Neural cell (in vitro differentiated cells): ENCODE data around the gene HIVEP3. TPM values are rescaled to one million over a fixed set of nuclear protein-coding genes. Genes with fewer than 3 reads are reported as not detected.

ENCODE experiments used
- H2AFZ ChIP-seq: fragments of 200-600, 300-800 bp; sonication (generic), shearing (Covaris generic); 2 replicates; pipeline ENCODE4 v1.6.0; 2014; ENCODE audit warnings: low read depth, mild to moderate bottlenecking, antibody characterized with exemption, low read length, moderate library complexity
- H3F3A ChIP-seq: fragments of 200-600 bp; shearing (Covaris generic); 2 replicates; pipeline ENCODE4 v1.6.1; 2016; ENCODE audit warnings: mild to moderate bottlenecking, moderate library complexity, mixed read lengths, antibody characterized with exemption, low read length; ENCODE audit not compliant: insufficient read depth, poor library complexity, severe bottlenecking
- H3K27ac ChIP-seq: fragments of 200-600, 300-800 bp; sonication (generic), shearing (Covaris generic); 2 replicates; pipeline ENCODE4 v1.5.1; 2014; ENCODE audit warnings: mild to moderate bottlenecking, low read length, moderate library complexity
- H3K27me3 ChIP-seq: fragments of 300-800, 200-600 bp; sonication (generic), shearing (Covaris generic); 2 replicates; pipeline ENCODE4 v1.6.0; 2014; ENCODE audit warnings: mild to moderate bottlenecking, low read depth, low read length, moderate library complexity; ENCODE audit not compliant: insufficient read depth
- H3K36me3 ChIP-seq: fragments of 300-800, 200-600 bp; sonication (generic), shearing (Covaris generic); 2 replicates; pipeline ENCODE4 v1.5.1; 2014; ENCODE audit warnings: mild to moderate bottlenecking, antibody characterized with exemption, low read length, moderate library complexity; ENCODE audit not compliant: insufficient read depth
- H3K4me2 ChIP-seq: fragments of 300-800, 200-600 bp; sonication (generic), shearing (Covaris generic); 2 replicates; pipeline ENCODE4 v1.6.0; 2014; ENCODE audit warnings: mild to moderate bottlenecking, low read length
- H3K4me3 ChIP-seq: fragments of 300-800, 200-600 bp; sonication (generic), shearing (Covaris generic); 2 replicates; pipeline ENCODE4 v1.5.1; 2014; ENCODE audit warnings: mild to moderate bottlenecking, low read length, moderate library complexity
- H3K79me2 ChIP-seq: fragments of 200-600 bp; shearing (Covaris generic); replicated peaks from 2 replicates; pipeline ENCODE4 v1.6.0; 2014; ENCODE audit warnings: mild to moderate bottlenecking, low read length, moderate library complexity; ENCODE audit not compliant: insufficient read depth
- H3K9ac ChIP-seq: fragments of 300-800, 200-600 bp; sonication (generic), shearing (Covaris generic); 2 replicates; pipeline ENCODE4 v1.6.1; 2016; ENCODE audit warnings: mild to moderate bottlenecking, low read length, mixed read lengths
- H3K9me2 ChIP-seq: fragments of 200-600 bp; shearing (Covaris generic); 2 replicates; pipeline ENCODE4 v1.6.1; 2016; ENCODE audit warnings: mild to moderate bottlenecking, low read length, mixed read lengths; ENCODE audit not compliant: insufficient read depth
- H3K9me3 ChIP-seq: fragments of 200-600, 300-800 bp; sonication (generic), shearing (Covaris generic); 2 replicates; pipeline ENCODE4 v1.6.1; 2016; ENCODE audit warnings: mild to moderate bottlenecking, mixed run types, low read length, moderate library complexity, mixed read lengths
- H4K20me1 ChIP-seq: fragments of 200-600 bp; shearing (Covaris generic); 2 replicates; pipeline ENCODE4 v1.6.1; 2016; ENCODE audit warnings: mild to moderate bottlenecking, mixed run types; ENCODE audit not compliant: insufficient read depth
- EP300 ChIP-seq: fragments of 450-650 bp; conservative IDR thresholded peaks from 2 replicates; pipeline ENCODE4 v1.6.1; 2014; ENCODE audit warnings: antibody characterized with exemption, mild to moderate bottlenecking, moderate library complexity; ENCODE audit not compliant: poor library complexity, severe bottlenecking
- EZH2 ChIP-seq: fragments of 200-600, 300-800 bp; shearing (Covaris generic), sonication (generic); IDR thresholded peaks from 2 replicates; pipeline ENCODE4 v1.6.1; 2014; ENCODE audit warnings: antibody characterized with exemption, low read length, borderline replicate concordance, mild to moderate bottlenecking; ENCODE audit not compliant: insufficient read depth, poor library complexity, severe bottlenecking
- MXI1 ChIP-seq: fragments of 450-650 bp; conservative IDR thresholded peaks from 2 replicates; pipeline ENCODE4 v1.6.1; 2014; ENCODE audit warnings: antibody characterized with exemption, mild to moderate bottlenecking; ENCODE audit not compliant: poor library complexity, severe bottlenecking
- POLR2AphosphoS5 ChIP-seq: IDR thresholded peaks from 2 replicates; pipeline ENCODE4 v1.6.1; 2012
- RAD21 ChIP-seq: fragments of 450-650 bp; conservative IDR thresholded peaks from 2 replicates; pipeline ENCODE4 v1.6.1; 2014; ENCODE audit warnings: antibody characterized with exemption, mild to moderate bottlenecking, moderate library complexity
- SMC3 ChIP-seq: fragments of 450-650 bp; conservative IDR thresholded peaks from 2 replicates; pipeline ENCODE4 v1.6.1; 2014; ENCODE audit warnings: antibody characterized with exemption, mild to moderate bottlenecking, moderate library complexity; ENCODE audit not compliant: poor library complexity
- TAF1 ChIP-seq: IDR thresholded peaks from 2 replicates; pipeline ENCODE4 v1.6.1; 2012; ENCODE audit warnings: low read depth
- polyA plus RNA-seq: library from polyadenylated mRNA; depleted of rRNA; stranded (reverse); fragments of >200 nt; gene quantifications from 2 replicates; pipeline ENCODE4 v1.2.3, GENCODE V29; 2014
- TF ChIP-seq, protein P1 (sequence below): fragments of 450-650 bp; IDR thresholded peaks from 2 replicates; pipeline ENCODE4 v1.5.1; 2014; ENCODE audit warnings: antibody characterized with exemption, mild to moderate bottlenecking, moderate library complexity; ENCODE audit not compliant: poor library complexity, severe bottlenecking
- TF ChIP-seq, protein P2 (sequence below): IDR thresholded peaks from 2 replicates; pipeline ENCODE4 v1.6.1; 2012; ENCODE audit warnings: borderline replicate concordance

HIVEP3 gene
- polyA plus RNA-seq, 1 donor from 2014 or later, result 2.6 TPM

DNA sequence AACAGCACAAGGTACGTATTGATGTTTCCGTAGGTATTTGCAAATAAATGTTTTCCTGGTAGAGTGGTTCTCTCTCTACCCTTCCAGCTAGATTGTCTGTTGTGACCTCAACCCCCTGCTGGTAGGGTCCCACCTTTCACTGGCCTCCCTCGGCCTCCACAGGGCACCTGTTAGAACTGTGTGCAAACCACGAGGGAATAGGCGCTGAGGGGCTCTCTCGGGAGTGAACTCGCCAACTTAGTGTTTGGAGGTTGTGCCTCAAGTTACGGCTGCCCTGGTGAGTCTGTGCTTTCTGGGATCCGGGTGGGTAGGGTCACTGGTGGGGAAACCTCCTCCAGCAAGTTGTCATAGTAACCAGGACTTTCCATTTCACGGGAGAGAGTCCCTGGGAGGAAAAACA, 229.6 kb downstream of the HIVEP3 start:
- Histone ChIP-seq H3K4me3 (no peak overlapping the region), H3K27ac (no peak overlapping the region), H3K36me3 (no peaks in the 10 kb centered on the region)

GRCh38 chr1:41687007-41687406, 231.7 kb downstream of the HIVEP3 start:
- Histone ChIP-seq H2AFZ (no peak overlapping the region), H4K20me1 (no peaks in the 10 kb centered on the region), H3K9me3 (no peaks in the 10 kb centered on the region), H3K27me3 (no peaks in the 10 kb centered on the region), H3K36me3 (no peaks in the 10 kb centered on the region), H3K4me3 (no peak overlapping the region), H3F3A (no peaks in the 10 kb centered on the region), H3K79me2 (no peaks in the 10 kb centered on the region), H3K9me2 (no peaks in the 10 kb centered on the region), H3K27ac (no peak overlapping the region), H3K9ac (no peak overlapping the region), H3K4me2 (no peak overlapping the region)
- TF ChIP-seq EP300 (no peak), POLR2AphosphoS5 (no peak), EZH2 (no peak), SMC3 (no peak), MXI1 (no peak), TAF1 (no peak)
- TF ChIP-seq, protein P1, sequence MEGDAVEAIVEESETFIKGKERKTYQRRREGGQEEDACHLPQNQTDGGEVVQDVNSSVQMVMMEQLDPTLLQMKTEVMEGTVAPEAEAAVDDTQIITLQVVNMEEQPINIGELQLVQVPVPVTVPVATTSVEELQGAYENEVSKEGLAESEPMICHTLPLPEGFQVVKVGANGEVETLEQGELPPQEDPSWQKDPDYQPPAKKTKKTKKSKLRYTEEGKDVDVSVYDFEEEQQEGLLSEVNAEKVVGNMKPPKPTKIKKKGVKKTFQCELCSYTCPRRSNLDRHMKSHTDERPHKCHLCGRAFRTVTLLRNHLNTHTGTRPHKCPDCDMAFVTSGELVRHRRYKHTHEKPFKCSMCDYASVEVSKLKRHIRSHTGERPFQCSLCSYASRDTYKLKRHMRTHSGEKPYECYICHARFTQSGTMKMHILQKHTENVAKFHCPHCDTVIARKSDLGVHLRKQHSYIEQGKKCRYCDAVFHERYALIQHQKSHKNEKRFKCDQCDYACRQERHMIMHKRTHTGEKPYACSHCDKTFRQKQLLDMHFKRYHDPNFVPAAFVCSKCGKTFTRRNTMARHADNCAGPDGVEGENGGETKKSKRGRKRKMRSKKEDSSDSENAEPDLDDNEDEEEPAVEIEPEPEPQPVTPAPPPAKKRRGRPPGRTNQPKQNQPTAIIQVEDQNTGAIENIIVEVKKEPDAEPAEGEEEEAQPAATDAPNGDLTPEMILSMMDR, result no peak
- TF ChIP-seq, protein P2, sequence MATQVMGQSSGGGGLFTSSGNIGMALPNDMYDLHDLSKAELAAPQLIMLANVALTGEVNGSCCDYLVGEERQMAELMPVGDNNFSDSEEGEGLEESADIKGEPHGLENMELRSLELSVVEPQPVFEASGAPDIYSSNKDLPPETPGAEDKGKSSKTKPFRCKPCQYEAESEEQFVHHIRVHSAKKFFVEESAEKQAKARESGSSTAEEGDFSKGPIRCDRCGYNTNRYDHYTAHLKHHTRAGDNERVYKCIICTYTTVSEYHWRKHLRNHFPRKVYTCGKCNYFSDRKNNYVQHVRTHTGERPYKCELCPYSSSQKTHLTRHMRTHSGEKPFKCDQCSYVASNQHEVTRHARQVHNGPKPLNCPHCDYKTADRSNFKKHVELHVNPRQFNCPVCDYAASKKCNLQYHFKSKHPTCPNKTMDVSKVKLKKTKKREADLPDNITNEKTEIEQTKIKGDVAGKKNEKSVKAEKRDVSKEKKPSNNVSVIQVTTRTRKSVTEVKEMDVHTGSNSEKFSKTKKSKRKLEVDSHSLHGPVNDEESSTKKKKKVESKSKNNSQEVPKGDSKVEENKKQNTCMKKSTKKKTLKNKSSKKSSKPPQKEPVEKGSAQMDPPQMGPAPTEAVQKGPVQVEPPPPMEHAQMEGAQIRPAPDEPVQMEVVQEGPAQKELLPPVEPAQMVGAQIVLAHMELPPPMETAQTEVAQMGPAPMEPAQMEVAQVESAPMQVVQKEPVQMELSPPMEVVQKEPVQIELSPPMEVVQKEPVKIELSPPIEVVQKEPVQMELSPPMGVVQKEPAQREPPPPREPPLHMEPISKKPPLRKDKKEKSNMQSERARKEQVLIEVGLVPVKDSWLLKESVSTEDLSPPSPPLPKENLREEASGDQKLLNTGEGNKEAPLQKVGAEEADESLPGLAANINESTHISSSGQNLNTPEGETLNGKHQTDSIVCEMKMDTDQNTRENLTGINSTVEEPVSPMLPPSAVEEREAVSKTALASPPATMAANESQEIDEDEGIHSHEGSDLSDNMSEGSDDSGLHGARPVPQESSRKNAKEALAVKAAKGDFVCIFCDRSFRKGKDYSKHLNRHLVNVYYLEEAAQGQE, result no peak

More for the DNA sequence above, 229.6 kb downstream of the HIVEP3 start:
- H3F3A ChIP-seq, result no peaks in the 10 kb centered on the region
- H2AFZ ChIP-seq, result no peak overlapping the region
- TF ChIP-seq EP300, result no peak
- TF ChIP-seq, protein P2, result no peak
- no peak for TF ChIP-seq MXI1
- TF ChIP-seq POLR2AphosphoS5, result no peak
- TF ChIP-seq RAD21, result no peak
- no peak for TF ChIP-seq EZH2
- no peak for TF ChIP-seq TAF1
- no peak for TF ChIP-seq SMC3
- TF ChIP-seq, protein P1, result no peak
- no peaks in the 10 kb centered on the region for H3K27me3 ChIP-seq
- no peaks in the 10 kb centered on the region for H3K9me3 ChIP-seq
- no peak overlapping the region for H3K4me2 ChIP-seq
- H3K9ac ChIP-seq, result no peak overlapping the region
- H3K9me2 ChIP-seq, result no peaks in the 10 kb centered on the region
- H4K20me1 ChIP-seq, result no peaks in the 10 kb centered on the region
- H3K79me2 ChIP-seq, result no peaks in the 10 kb centered on the region
